ENCODE results near the gene AGPAT4.

The AGPAT4 gene

DNA sequence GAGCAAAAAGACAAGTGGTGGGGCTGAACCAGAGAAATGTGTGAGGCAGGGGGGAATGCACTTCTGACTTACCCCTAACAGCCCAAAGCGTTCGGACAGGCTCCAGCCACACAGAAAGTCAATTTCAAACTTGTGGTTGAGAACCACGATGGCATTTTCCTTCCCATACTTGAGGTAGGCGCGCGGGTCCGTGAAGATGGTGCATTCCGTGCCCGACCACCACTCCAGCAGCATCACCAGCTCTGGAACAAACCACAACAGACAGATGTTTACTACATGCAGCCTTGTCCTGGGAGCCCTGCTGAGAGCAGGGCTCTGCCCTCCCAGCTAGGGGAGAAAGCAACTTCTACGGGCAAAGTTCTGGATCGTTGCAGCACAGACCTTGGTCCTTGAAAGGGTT lies 107.7 kb downstream of the AGPAT4 start:
- H3K9me3 Mint-ChIP-seq, result no peaks in the 10 kb centered on the region
- ATAC-seq (replicated peaks), result no peak
- no peak overlapping the region for H3K27ac Mint-ChIP-seq
- no peak for DNase-seq
- H3K27me3 Mint-ChIP-seq, result no peaks in the 10 kb centered on the region
- peaks cover 16 to 18% of the 10 kb centered on the region in 2 donors for H3K4me1 Mint-ChIP-seq (ENCODE audit: low read depth in 2 of 2)
- H3K36me3 Mint-ChIP-seq (ENCODE audit: insufficient read depth), result peaks cover 5% of the 10 kb centered on the region
- no peak overlapping the region for H3K4me3 Mint-ChIP-seq

DNA sequence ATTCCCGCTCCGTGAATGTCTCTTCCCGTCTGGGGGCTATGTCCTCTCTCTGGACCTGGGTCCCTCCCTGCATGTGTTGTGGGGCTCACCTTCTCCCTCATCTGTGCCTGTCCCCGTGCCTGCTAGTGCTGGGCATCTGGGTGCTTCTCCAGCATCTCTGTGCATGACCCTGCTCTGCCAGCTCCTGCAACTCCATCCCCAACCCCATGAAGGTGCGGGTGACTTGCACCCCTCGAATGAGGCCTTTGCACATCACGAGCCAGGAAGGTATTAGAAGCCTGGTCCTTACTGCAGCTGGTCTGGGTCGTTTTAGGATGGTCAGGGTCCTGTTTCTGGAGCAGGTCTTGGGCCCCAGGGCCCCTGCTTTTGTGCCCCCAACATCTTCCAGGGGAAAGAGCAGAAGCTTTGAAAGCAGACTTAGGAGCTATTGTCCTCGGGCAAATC lies 109.7 kb downstream of the AGPAT4 start:
- Mint-ChIP-seq H3K27ac (no peak overlapping the region), H3K27me3 (no peaks in the 10 kb centered on the region), H3K36me3 (ENCODE audit: insufficient read depth) (peaks cover 5% of the 10 kb centered on the region), H3K4me1 (ENCODE audit: low read depth in 2 of 2) (peaks cover 2 to 6% of the 10 kb centered on the region in 2 donors), H3K9me3 (no peaks in the 10 kb centered on the region), H3K4me3 (no peak overlapping the region)
- DNase-seq, result no peak
- no peak for ATAC-seq (replicated peaks)

DNA sequence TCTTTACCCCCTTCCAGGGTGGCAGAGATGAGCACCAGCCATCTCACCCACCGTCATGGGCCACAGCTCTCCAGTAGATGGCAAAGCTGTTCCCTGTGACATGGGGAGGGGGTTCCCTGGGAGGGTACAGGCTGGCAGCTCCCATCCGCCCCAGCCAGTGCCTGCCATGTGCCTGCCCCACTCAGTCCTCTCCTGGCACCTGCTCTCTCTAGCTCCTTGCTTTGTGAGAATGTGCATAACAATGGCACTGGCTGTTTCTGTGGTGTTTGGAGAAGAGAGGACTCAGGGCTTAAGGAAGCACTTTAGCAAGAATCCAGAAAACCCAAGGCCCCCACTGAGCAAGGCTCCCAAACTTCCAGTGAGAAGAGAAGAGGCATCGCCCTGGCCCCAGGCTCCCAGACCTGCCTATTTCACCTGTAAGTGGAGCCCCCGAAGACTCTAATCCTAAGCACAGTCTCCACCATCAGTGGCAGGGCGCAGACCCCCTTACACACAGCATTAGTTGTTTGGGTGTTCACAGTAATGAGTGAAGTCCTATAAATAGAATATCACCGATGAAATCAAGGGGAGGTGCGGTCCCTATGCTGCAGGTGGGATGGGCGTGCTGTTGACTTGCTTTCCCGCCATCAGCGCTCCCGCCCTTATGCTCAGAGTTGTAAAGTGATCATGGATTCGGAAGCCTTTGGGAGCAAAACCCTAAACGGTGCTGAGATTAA lies 110.2 kb downstream of the AGPAT4 start:
- ATAC-seq (replicated peaks), result no peak

DNA sequence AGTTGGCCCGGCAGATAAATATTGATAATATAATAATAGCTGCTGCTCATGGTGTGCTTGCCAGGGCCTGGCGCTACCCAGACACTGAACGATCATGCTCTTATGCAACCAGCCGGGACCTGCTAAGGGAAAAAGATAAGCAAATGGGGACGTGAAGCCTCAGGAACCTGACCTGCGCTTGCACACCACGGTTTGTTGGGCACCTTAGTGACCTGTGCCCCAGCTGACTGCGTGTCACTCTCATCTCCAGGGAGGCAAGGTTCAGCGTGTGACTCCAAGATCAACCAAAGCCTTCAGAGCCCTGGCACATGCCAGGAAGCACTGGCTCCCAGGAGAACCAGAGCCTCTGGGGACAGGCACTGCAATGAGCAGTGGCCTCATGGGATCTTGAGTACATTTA lies 111.1 kb downstream of the AGPAT4 start:
- Mint-ChIP-seq H3K4me1 (ENCODE audit: low read depth in 2 of 2) (no peaks in the 10 kb centered on the region), H3K9me3 (no peaks in the 10 kb centered on the region), H3K36me3 (ENCODE audit: insufficient read depth) (peaks cover 5% of the 10 kb centered on the region), H3K27ac (peak overlapping the region; percentile 17 to 57), H3K4me3 (no peak overlapping the region), H3K27me3 (no peaks in the 10 kb centered on the region)
- DNase-seq, result no peak
- ATAC-seq (replicated peaks), result no peak

More for the DNA sequence above, 110.2 kb downstream of the AGPAT4 start:
- Mint-ChIP-seq H3K9me3 (no peaks in the 10 kb centered on the region), H3K4me1 (ENCODE audit: low read depth in 2 of 2) (peaks cover 0 to 3% of the 10 kb centered on the region in 2 donors), H3K27me3 (no peaks in the 10 kb centered on the region), H3K27ac (peak overlapping the region in 1 of 2 donors; percentile 57), H3K4me3 (no peak overlapping the region), H3K36me3 (ENCODE audit: insufficient read depth) (peaks cover 5% of the 10 kb centered on the region)
- no peak for DNase-seq

DNA sequence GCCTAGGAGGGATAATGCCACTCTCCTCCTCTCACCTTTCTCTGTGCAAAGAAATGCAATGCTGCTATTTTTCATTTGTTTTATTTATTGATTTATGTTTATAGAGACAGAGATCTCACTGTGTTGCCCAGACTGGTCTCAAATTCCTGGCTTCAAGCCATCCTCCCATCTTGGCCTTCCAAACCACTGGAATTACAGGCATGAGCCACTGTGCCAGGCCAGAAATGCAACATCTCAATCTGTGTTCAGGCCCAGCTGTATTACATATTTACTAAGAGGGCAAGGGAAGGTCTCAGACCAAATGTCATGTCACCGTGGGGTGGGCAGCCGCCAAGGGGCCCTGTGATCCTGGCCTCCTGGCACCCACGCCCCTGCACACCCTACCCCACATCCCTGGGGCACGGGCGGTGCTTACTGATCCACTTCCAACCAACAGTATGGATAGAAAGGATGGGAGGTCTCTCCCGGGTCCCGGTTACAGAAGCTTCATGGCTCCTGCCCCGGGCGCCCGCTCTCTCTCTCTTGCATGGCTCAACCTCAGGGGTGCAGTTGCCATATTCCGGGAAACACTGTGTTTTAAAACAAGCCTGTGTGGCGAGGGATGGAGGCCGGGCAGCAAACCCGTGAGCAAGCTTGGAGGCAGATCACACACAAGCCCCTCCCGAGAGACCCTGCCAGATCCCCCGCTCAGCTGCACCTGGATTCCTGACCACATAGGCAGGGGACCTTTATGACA lies 111.8 kb downstream of the AGPAT4 start:
- peaks cover 10% of the 10 kb centered on the region for H3K36me3 Mint-ChIP-seq (ENCODE audit: insufficient read depth)
- no peaks in the 10 kb centered on the region for H3K4me1 Mint-ChIP-seq (ENCODE audit: low read depth in 2 of 2)
- H3K27me3 Mint-ChIP-seq, result no peaks in the 10 kb centered on the region
- H3K27ac Mint-ChIP-seq, result peak overlapping the region in 1 of 2 donors; percentile 57
- no peak overlapping the region for H3K4me3 Mint-ChIP-seq
- no peaks in the 10 kb centered on the region for H3K9me3 Mint-ChIP-seq
- no peak for ATAC-seq (replicated peaks)
- DNase-seq, result no peak

DNA sequence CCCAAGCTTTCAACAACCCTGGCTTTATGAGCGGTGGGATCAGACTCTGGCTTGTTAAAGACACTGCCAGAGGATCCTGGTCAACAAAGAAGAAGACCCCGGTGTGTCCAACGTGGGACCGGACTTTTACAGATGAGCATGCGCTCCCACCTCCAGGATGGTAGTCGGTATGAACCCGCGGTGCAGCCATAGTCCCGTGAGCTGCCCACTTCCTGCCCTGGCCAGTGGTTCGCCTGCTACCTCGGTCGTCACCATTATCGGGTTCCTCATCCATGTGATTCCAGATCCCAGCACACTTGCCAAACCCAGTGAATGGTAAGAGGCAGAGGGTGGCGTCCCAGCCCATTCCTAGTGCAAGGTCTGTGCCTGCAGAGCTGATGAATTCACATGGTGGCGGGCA lies 112.7 kb downstream of the AGPAT4 start:
- DNase-seq, result no peak
- H3K4me3 Mint-ChIP-seq, result no peak overlapping the region
- H3K36me3 Mint-ChIP-seq (ENCODE audit: insufficient read depth), result peaks cover 10% of the 10 kb centered on the region
- no peaks in the 10 kb centered on the region for H3K27me3 Mint-ChIP-seq
- H3K27ac Mint-ChIP-seq, result no peak overlapping the region
- no peaks in the 10 kb centered on the region for H3K9me3 Mint-ChIP-seq
- ATAC-seq (replicated peaks), result no peak
- H3K4me1 Mint-ChIP-seq (ENCODE audit: low read depth in 2 of 2), result no peaks in the 10 kb centered on the region

DNA sequence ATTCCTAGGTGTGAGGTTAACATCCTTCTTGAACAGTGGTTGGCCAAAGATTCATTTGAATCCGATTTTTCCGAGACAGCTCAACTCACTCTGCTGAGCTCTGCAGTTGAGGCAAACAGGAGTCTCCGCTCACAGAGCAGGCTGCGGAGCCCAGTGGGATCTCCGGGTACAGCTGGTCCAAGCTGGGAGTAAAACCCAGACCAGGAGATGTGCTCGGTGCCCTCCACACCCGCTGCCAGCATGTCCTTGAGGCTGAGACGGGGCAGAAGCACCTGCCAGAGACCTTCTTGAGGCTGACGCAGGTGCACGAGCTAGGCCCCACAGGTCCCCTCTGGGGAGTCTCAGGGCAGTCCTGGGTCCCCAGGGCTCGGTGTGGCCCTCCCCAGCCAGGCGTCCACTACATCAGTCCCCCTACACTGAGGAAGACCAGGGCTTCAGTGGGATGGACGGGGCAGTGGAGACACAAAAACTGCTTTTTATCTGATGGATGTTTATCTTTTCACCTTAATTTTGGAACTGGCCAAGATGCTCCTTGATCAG lies 119.0 kb downstream of the AGPAT4 start:
- Mint-ChIP-seq H3K27me3 (no peaks in the 10 kb centered on the region), H3K27ac (peak overlapping the region in 1 of 2 donors; percentile 10), H3K36me3 (ENCODE audit: insufficient read depth) (peaks cover 7% of the 10 kb centered on the region), H3K4me3 (no peak overlapping the region), H3K4me1 (ENCODE audit: low read depth in 2 of 2) (no peaks in the 10 kb centered on the region), H3K9me3 (no peaks in the 10 kb centered on the region)
- ATAC-seq (replicated peaks) (no peak), DNase-seq (no peak)

DNA sequence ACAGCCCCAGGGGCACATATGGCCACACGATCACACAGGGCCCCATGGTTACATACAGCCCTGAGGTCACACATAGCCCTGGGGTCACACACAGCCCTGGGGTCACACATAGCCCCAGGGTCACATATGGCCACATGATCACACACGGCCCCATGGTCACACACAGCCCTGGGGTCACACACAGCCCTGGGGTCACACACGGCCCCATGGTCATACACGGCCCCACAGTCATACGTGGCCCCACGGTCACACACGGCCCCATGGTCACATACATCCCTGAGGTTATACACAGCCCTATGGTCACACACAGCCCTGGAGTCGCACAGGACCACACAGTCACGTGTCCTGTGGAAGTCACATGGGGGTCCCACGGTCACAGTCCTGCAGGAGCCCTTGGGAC lies 120.1 kb downstream of the AGPAT4 start:
- Mint-ChIP-seq H3K4me3 (no peak overlapping the region), H3K9me3 (no peaks in the 10 kb centered on the region), H3K27ac (no peak overlapping the region), H3K36me3 (ENCODE audit: insufficient read depth) (peaks cover 10% of the 10 kb centered on the region), H3K4me1 (ENCODE audit: low read depth in 2 of 2) (no peaks in the 10 kb centered on the region), H3K27me3 (no peaks in the 10 kb centered on the region)
- DNase-seq, result no peak
- ATAC-seq (replicated peaks), result no peak

DNA sequence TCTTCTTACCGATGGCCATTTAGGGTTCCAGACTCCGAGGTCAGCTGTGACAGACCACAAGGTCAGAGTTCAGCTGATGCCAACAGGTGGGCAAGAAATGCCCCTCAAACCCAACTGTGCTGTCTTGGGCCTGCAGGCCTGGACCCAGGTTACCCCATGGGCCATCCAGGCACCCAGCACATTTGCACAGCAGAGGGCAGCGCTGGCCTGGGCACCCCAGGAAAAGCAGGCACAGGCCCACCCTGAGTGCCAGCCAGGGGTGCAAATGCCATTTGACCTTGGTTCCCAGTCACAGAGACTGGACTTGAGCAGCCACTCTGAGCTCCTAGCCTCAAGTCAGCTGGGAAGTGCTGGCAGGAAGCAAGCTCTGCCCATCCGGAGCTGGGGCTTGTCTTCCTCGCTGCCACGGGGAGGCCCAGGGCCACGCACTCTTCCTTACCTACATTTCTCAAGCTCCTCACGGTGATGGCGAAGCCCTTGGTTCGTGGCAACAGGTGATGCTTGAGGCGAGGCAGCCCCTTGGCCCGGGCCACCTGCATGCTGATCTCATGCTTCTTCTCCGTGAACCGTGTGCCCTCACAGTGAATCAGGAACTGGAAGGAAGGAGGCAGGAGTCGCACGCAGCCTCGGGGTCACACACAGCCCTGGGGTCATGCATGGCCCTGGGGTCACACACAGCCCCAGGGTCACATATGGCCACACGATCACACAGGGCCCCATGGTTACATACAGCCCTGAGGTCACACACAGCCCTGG lies 120.8 kb downstream of the AGPAT4 start:
- Mint-ChIP-seq H3K9me3 (no peaks in the 10 kb centered on the region), H3K27ac (peak overlapping the region in 1 of 2 donors; percentile 68)
- peak; percentile 4 to 19 (median 9) for DNase-seq

DNA sequence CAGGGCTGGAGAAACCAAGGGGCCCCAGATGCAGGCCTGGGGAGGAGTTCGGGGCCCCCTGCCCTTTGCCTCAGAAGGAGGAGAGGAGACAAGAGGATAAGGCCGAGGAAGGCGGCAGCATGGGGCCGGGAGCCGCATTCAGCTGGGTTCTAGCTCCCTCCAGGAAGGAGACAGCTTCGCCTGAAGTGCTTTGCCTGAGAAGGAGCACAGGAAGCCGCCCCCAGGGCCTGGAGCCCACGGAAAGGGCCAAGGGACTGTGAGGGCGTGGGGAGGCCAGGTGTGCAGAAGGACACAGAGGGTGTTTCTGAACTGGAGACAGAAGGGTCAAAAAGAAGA lies 121.4 kb downstream of the AGPAT4 start:
- Mint-ChIP-seq H3K4me3 (no peak overlapping the region), H3K27me3 (no peaks in the 10 kb centered on the region), H3K4me1 (ENCODE audit: low read depth in 2 of 2) (no peaks in the 10 kb centered on the region), H3K36me3 (ENCODE audit: insufficient read depth) (peaks cover 8% of the 10 kb centered on the region), H3K27ac (peak overlapping the region in 1 of 2 donors; percentile 68), H3K9me3 (no peaks in the 10 kb centered on the region)
- ATAC-seq (replicated peaks) (no peak), DNase-seq (no peak)

More for the DNA sequence above, 120.8 kb downstream of the AGPAT4 start:
- Mint-ChIP-seq H3K27me3 (no peaks in the 10 kb centered on the region), H3K4me1 (ENCODE audit: low read depth in 2 of 2) (no peaks in the 10 kb centered on the region), H3K4me3 (no peak overlapping the region), H3K36me3 (ENCODE audit: insufficient read depth) (peaks cover 10% of the 10 kb centered on the region)
- ATAC-seq (replicated peaks), result peak; percentile 53

DNA sequence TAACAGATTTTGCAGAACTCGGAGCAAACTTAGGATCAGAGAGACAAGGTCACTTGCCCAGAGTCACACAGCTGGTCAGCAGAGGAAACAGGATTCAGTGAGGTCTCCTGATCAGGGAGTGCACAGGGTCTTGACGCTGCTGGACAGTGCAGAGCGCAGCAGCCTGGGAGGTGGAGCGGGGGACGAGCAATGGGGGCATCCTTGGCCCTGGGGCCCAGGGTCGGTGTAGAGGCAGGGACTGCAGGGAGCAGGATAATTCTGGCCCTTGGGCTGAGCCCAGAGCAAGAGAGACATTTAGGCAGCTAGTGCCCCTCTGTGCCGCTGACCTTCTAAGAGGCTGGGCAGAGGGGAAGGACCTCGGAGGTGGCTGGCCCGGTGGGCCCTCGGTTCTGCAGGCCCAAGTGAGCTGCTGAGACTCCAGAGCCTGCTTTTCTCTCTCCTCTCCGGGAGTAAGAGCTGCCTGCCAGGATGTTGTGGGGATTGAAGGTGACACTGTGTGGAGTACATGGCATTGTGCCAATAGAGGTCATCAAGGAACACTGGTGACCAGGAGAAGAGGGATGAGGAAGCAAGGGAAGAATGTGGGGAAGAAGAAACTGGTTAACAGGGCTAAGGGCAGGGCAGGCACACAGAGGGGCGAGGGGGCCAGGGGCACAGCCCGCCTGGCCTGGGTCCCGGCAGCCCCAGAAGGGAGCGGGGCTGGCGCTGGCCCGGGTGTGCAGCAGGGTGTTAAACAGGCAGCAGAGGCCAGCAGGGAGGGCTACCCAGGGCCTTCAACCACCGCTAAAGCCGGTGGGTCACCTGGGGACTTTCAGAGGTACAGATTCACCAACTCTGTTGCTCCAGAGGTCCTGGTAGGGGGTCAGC lies 122.0 kb downstream of the AGPAT4 start:
- no peaks in the 10 kb centered on the region for H3K9me3 Mint-ChIP-seq
- no peak overlapping the region for H3K4me3 Mint-ChIP-seq
- H3K36me3 Mint-ChIP-seq (ENCODE audit: insufficient read depth), result peaks cover 5% of the 10 kb centered on the region
- ATAC-seq (replicated peaks) (no peak), DNase-seq (no peak)
- no peaks in the 10 kb centered on the region for H3K27me3 Mint-ChIP-seq
- no peaks in the 10 kb centered on the region for H3K4me1 Mint-ChIP-seq (ENCODE audit: low read depth in 2 of 2)
- peak overlapping the region in 1 of 2 donors; percentile 68 for H3K27ac Mint-ChIP-seq

DNA sequence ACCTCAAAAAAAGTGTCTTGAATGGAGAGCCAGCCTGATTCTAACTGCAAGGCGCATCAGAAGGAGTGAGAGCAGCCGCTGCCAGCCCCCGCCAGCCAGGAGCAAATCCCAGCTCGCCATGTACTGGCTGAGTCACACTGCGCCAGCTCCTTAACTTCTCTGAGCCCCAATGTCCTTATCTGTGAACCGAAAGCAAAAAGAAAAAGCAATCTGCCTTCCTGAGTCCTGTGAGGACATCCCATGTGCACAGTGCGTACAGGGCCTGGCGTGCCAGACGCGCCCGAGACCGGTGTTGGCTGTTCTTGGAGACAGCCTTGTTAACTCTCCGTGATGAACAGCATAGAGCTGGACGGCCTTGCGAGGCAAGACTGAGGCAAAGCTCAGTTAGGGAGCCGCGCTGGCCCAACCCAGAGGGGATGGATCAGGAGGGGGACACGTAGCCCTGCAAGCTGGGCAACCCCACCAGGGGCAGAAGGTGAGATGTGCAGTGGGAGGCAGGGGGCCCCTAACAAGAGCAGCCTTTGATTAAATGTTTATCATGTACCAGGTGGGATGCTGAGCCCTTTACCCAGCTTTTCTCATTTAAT lies 122.7 kb downstream of the AGPAT4 start:
- H3K4me3 Mint-ChIP-seq, result no peak overlapping the region
- peaks cover 5% of the 10 kb centered on the region for H3K36me3 Mint-ChIP-seq (ENCODE audit: insufficient read depth)
- H3K9me3 Mint-ChIP-seq, result no peaks in the 10 kb centered on the region
- ATAC-seq (replicated peaks), result no peak
- peak overlapping the region in 1 of 2 donors; percentile 25 for H3K27ac Mint-ChIP-seq
- no peaks in the 10 kb centered on the region for H3K4me1 Mint-ChIP-seq (ENCODE audit: low read depth in 2 of 2)
- no peak for DNase-seq
- H3K27me3 Mint-ChIP-seq, result no peaks in the 10 kb centered on the region
